HG03060 (cell line): Measurements from ENCODE around the gene RGCC.
"Not testable (repeated sequence)": the region's sequence is repeated elsewhere in the genome, so short reads cannot be mapped to it uniquely, and the experiment has no call there.

ENCODE experiments used
- ATAC-seq: cut with Tn5 transposase; IDR thresholded peaks from one replicate; pipeline ENCODE4 v1.9.1; 2021; ENCODE audit warnings: low read depth, moderate number of reproducible peaks; ENCODE audit not compliant: unreplicated experiment

Gene RGCC

GRCh38 chr13:41456768-41457588 lies at the start of gene RGCC:
RGCC (plus strand) TSS chr13:41457550; CDS start chr13:41457708, 158 bp downstream.
- no peak for ATAC-seq

GRCh38 chr13:41408121-41408520 lies 49.2 kb upstream of the RGCC start:
- no peak for ATAC-seq

- ATAC-seq, result no peak
Observed at GRCh38 chr13:41408746-41409145, 48.6 kb upstream of the RGCC start.

GRCh38 chr13:41409611-41410010 lies 47.7 kb upstream of the RGCC start:
- ATAC-seq, result no peak

GRCh38 chr13:41411060-41411459 lies 46.3 kb upstream of the RGCC start:
- no peak for ATAC-seq

GRCh38 chr13:41411522-41411921 lies 45.8 kb upstream of the RGCC start:
- ATAC-seq, result no peak

GRCh38 chr13:41413872-41414271 lies 43.5 kb upstream of the RGCC start:
- no peak for ATAC-seq

GRCh38 chr13:41416276-41416675 lies 41.1 kb upstream of the RGCC start:
- no peak for ATAC-seq

- ATAC-seq, result no peak
Observed at GRCh38 chr13:41418027-41418426, 39.3 kb upstream of the RGCC start.

GRCh38 chr13:41418731-41419130 lies 38.6 kb upstream of the RGCC start:
- ATAC-seq, result no peak

GRCh38 chr13:41419206-41419605 lies 38.1 kb upstream of the RGCC start:
- no peak for ATAC-seq

- ATAC-seq, result no peak
Observed at GRCh38 chr13:41420146-41420545, 37.2 kb upstream of the RGCC start.

- not testable (repeated sequence) for ATAC-seq
Observed at GRCh38 chr13:41421330-41421729, 36.0 kb upstream of the RGCC start.

- not testable (repeated sequence) for ATAC-seq
Observed at GRCh38 chr13:41421983-41422382, 35.4 kb upstream of the RGCC start.

- ATAC-seq, result not testable (repeated sequence)
Observed at GRCh38 chr13:41423259-41423658, 34.1 kb upstream of the RGCC start.

GRCh38 chr13:41424675-41425074 lies 32.7 kb upstream of the RGCC start:
- ATAC-seq, result not testable (repeated sequence)

- ATAC-seq, result no peak
Observed at GRCh38 chr13:41426047-41426446, 31.3 kb upstream of the RGCC start.

GRCh38 chr13:41427666-41428065 lies 29.7 kb upstream of the RGCC start:
- no peak for ATAC-seq

GRCh38 chr13:41428155-41428554 lies 29.2 kb upstream of the RGCC start:
- no peak for ATAC-seq

- not testable (repeated sequence) for ATAC-seq
Observed at GRCh38 chr13:41434030-41434429, 23.3 kb upstream of the RGCC start.

GRCh38 chr13:41434831-41435520 lies 22.4 kb upstream of the RGCC start:
- ATAC-seq, result no peak

GRCh38 chr13:41443969-41444368 lies 13.4 kb upstream of the RGCC start:
- ATAC-seq, result no peak
